ENCODE data around the gene DIAPH2.

The DIAPH2 gene

GRCh38 chrX:96820935-96821334 lies 136.3 kb downstream of the DIAPH2 start:
- no peaks in the 10 kb centered on the region for H3F3A ChIP-seq (ENCODE audit: low read depth)
- H4K20me1 ChIP-seq (ENCODE audit: insufficient read depth, low read length, poor library complexity, severe bottlenecking) = no peaks in the 10 kb centered on the region
- H3K9ac ChIP-seq (ENCODE audit: low read depth, low read length, poor library complexity, severe bottlenecking) = no peak overlapping the region

DNA sequence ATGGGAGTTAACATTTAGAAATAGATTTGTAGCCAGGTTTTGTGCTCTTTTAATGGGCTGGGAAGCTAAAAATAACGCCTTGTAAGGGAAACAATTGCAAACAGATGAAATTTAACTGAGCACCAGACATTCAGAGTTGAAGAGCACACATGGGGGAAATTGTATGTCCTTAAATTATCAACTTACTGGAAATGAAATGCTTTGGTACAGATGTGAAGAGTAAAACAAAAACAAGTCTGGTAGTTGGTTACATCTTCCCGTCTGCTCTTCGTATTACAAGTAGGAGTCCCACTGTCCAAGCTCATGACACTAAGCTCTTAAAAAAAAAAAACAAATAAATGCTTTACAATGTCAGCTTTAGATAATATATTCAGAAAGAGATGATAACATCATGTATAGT lies 139.5 kb downstream of the DIAPH2 start:
- H3K4me3 ChIP-seq (ENCODE audit: low read length, poor library complexity, severe bottlenecking) = no peak overlapping the region
- H3K9ac ChIP-seq (ENCODE audit: low read depth, low read length, poor library complexity, severe bottlenecking) = no peak overlapping the region
- H4K20me1 ChIP-seq (ENCODE audit: insufficient read depth, low read length, poor library complexity, severe bottlenecking) = no peaks in the 10 kb centered on the region
- H3K9me2 ChIP-seq (replicated peaks; ENCODE audit: low read depth, low read length) = no peaks in the 10 kb centered on the region
- H3K79me2 ChIP-seq (ENCODE audit: insufficient read depth, low read length) = no peaks in the 10 kb centered on the region
- no peaks in the 10 kb centered on the region for H3K9me3 ChIP-seq (ENCODE audit: insufficient read depth, low read depth, low read length)
- no peaks in the 10 kb centered on the region for H3F3A ChIP-seq (ENCODE audit: low read depth)
- H2AFZ ChIP-seq (ENCODE audit: low read length) = no peak overlapping the region
- TF ChIP-seq CTCF (conservative IDR thresholded peaks at IDR 0.05; ENCODE audit: low read length) (no peak), EZH2phosphoT487 (IDR thresholded peaks at IDR 0.05; ENCODE audit: borderline replicate concordance) (no peak)
- H3K4me2 ChIP-seq (ENCODE audit: low read depth, low read length, poor library complexity, severe bottlenecking) = no peak overlapping the region
- no peaks in the 10 kb centered on the region for H3K4me1 ChIP-seq (ENCODE audit: insufficient read depth, low read length, poor library complexity, severe bottlenecking)
- no peaks in the 10 kb centered on the region for H3K36me3 ChIP-seq (ENCODE audit: insufficient read depth, low read length)
- H3K27me3 ChIP-seq (ENCODE audit: insufficient read depth, low read length, poor library complexity, severe bottlenecking) = no peaks in the 10 kb centered on the region

More at GRCh38 chrX:96820935-96821334, 136.3 kb downstream of the DIAPH2 start:
- Histone ChIP-seq H3K4me1 (ENCODE audit: insufficient read depth, low read length, poor library complexity, severe bottlenecking) (no peaks in the 10 kb centered on the region), H2AFZ (ENCODE audit: low read length) (no peak overlapping the region), H3K4me2 (ENCODE audit: low read depth, low read length, poor library complexity, severe bottlenecking) (no peak overlapping the region), H3K79me2 (ENCODE audit: insufficient read depth, low read length) (no peaks in the 10 kb centered on the region), H3K9me2 (replicated peaks; ENCODE audit: low read depth, low read length) (no peaks in the 10 kb centered on the region), H3K4me3 (ENCODE audit: low read length, poor library complexity, severe bottlenecking) (no peak overlapping the region), H3K36me3 (ENCODE audit: insufficient read depth, low read length) (no peaks in the 10 kb centered on the region), H3K27me3 (ENCODE audit: insufficient read depth, low read length, poor library complexity, severe bottlenecking) (no peaks in the 10 kb centered on the region), H3K9me3 (ENCODE audit: insufficient read depth, low read depth, low read length) (no peaks in the 10 kb centered on the region)
- no peak for TF ChIP-seq EZH2phosphoT487 (IDR thresholded peaks at IDR 0.05; ENCODE audit: borderline replicate concordance)
- no peak for TF ChIP-seq CTCF (conservative IDR thresholded peaks at IDR 0.05; ENCODE audit: low read length)

- Histone ChIP-seq H3K9me3 (ENCODE audit: insufficient read depth, low read depth, low read length) (no peaks in the 10 kb centered on the region), H3K27me3 (ENCODE audit: insufficient read depth, low read length, poor library complexity, severe bottlenecking) (no peaks in the 10 kb centered on the region), H3K79me2 (ENCODE audit: insufficient read depth, low read length) (no peaks in the 10 kb centered on the region), H3F3A (ENCODE audit: low read depth) (no peaks in the 10 kb centered on the region), H4K20me1 (ENCODE audit: insufficient read depth, low read length, poor library complexity, severe bottlenecking) (no peaks in the 10 kb centered on the region), H2AFZ (ENCODE audit: low read length) (no peak overlapping the region), H3K4me1 (ENCODE audit: insufficient read depth, low read length, poor library complexity, severe bottlenecking) (no peaks in the 10 kb centered on the region), H3K9ac (ENCODE audit: low read depth, low read length, poor library complexity, severe bottlenecking) (no peak overlapping the region), H3K4me3 (ENCODE audit: low read length, poor library complexity, severe bottlenecking) (no peak overlapping the region), H3K36me3 (ENCODE audit: insufficient read depth, low read length) (no peaks in the 10 kb centered on the region), H3K4me2 (ENCODE audit: low read depth, low read length, poor library complexity, severe bottlenecking) (no peak overlapping the region), H3K9me2 (replicated peaks; ENCODE audit: low read depth, low read length) (no peaks in the 10 kb centered on the region)
- TF ChIP-seq CTCF (conservative IDR thresholded peaks at IDR 0.05; ENCODE audit: low read length) = no peak
- TF ChIP-seq EZH2phosphoT487 (IDR thresholded peaks at IDR 0.05; ENCODE audit: borderline replicate concordance) = no peak
These were observed 148.7 kb downstream of the DIAPH2 start for GRCh38 chrX:96833333-96833732.
